Upper lobe of left lung (tissue), 6 donors: ENCODE data around the gene WDR12. TPM values are rescaled to one million over a fixed set of nuclear protein-coding genes. Genes with fewer than 3 reads are reported as not detected.

ENCODE experiments used
- ATAC-seq, 2 donors: fragments of 200-7000 bp; cut with Tn5 transposase; one replicate each; pipeline ENCODE4 v1.9.1; 2022; ENCODE audit warnings: mild to moderate bottlenecking in 2 of 2, moderate library complexity in 2 of 2; ENCODE audit not compliant: low FRiP score in 2 of 2
- DNase-seq, 2 donors: peaks; one replicate each; pipeline ENCODE4 v3.0.0-alpha.2; 2019 to 2020
- H3K27ac ChIP-seq, 4 donors: fragments of 200-600 bp; sonication (generic); one replicate each; pipeline ENCODE4 v1.5.1; 2016 to 2019
- H3K27me3 ChIP-seq, 4 donors: fragments of 200-600 bp; sonication (generic); one replicate each; pipeline ENCODE4 v1.5.1; 2017 to 2019
- H3K36me3 ChIP-seq, 4 donors: fragments of 200-600 bp; sonication (generic); one replicate each; pipeline ENCODE4 v1.5.1; 2016 to 2019
- H3K4me1 ChIP-seq, 4 donors: fragments of 200-600 bp; sonication (generic); one replicate each; pipeline ENCODE4 v1.5.1; 2018 to 2019
- H3K4me3 ChIP-seq, 4 donors: fragments of 200-600 bp; sonication (generic); one replicate each; pipeline ENCODE4 v1.5.1; 2017 to 2019; ENCODE audit warnings: mild to moderate bottlenecking in 2 of 4, moderate library complexity in 1 of 4
- H3K9me3 ChIP-seq, 4 donors: fragments of 200-600 bp; sonication (generic); one replicate each; pipeline ENCODE4 v1.5.1; 2018 to 2019
- CTCF ChIP-seq, 6 experiments: fragments of 450-650 bp in 4 of 6; fragments of 200-600 bp in 2 of 6; sonication (generic) in 2 of 6; IDR thresholded peaks; one replicate each; pipeline ENCODE4 v1.5.1; 2016 to 2019; ENCODE audit warnings: antibody characterized with exemption in 6 of 6
- EP300 ChIP-seq, 4 donors: sonication (generic); formaldehyde crosslinking; IDR thresholded peaks; one replicate each; pipeline ENCODE4 v1.5.1; 2017; ENCODE audit warnings: antibody characterized with exemption in 4 of 4, control low read depth in 2 of 4
- POLR2A ChIP-seq, 4 donors: fragments of 450-650 bp; IDR thresholded peaks; one replicate each; pipeline ENCODE4 v1.5.1; 2016 to 2017; ENCODE audit warnings: antibody characterized with exemption in 4 of 4, mild to moderate bottlenecking in 2 of 4
- POLR2AphosphoS5 ChIP-seq, 2 donors: sonication (generic); formaldehyde crosslinking; IDR thresholded peaks; one replicate each; pipeline ENCODE4 v1.5.1; 2017; ENCODE audit warnings: antibody characterized with exemption in 2 of 2
- WGBS, 2 donors: methylation state at CpG; one replicate each; pipeline ENCODE4 v1.1.5; 2017 to 2018; 5-methylcytosine and 5-hydroxymethylcytosine counted together
- total RNA-seq, 6 donors: library from RNA; depleted of rRNA in 4 of 6; stranded (reverse); fragments of >200 nt in 4 of 6; gene quantifications; one replicate each; pipeline versions ENCODE4 v1.1.0 to v1.2.1, GENCODE V29; 2016 to 2021
- donor health status: DM: no; HTN: no; CAD: no; lungs with moderate emphysema.
- donor health status: DM: no; HTN: yes; CAD: no; lungs with severe emphysema.

WDR12 gene
- total RNA-seq, 6 donors from 2014 or later = 15.8 to 44.0 (median 27.8) TPM

- ATAC-seq = peak in 1 of 2 donors; percentile 74
- Histone ChIP-seq H3K36me3 (no peaks in the 10 kb centered on the region), H3K9me3 (no peaks in the 10 kb centered on the region), H3K4me1 (peaks cover 0 to 4% (median 0%) of the 10 kb centered on the region in 4 donors), H3K27me3 (no peaks in the 10 kb centered on the region), H3K4me3 (no peak overlapping the region), H3K27ac (no peak overlapping the region)
- 32 to 35% methylated on average over 6 of the region's 6 CpGs for WGBS, 2 donors
- TF ChIP-seq EP300 (IDR thresholded peaks at IDR 0.05) (no peak), CTCF (IDR thresholded peaks at IDR 0.05) (peak in 4 of 6 experiments; percentile 21 to 44 (median 38))
- no peak for DNase-seq
Measured at GRCh38 chr2:202831242-202832220, 79.9 kb downstream of the WDR12 start.

DNA sequence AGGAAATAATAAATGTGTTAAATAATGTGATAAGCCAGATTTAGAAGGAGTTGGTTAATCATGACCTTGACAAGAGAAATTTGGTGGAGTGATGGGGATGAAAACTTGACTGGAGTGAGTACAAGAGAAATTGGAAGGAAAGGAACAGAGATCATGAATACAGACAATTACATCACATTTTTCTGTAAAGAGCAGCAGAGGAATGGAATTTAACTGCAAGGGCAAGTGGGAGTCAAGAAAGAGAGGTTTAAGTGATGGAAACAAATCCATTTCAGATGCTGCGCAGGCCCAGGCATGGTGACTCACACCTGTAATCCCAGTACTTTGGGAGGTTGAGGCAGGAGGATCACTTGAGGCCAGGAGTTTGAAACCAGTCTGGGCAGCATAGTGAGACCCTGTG is 86.6 kb downstream of the WDR12 start:
- H3K9me3 ChIP-seq = no peaks in the 10 kb centered on the region
- DNase-seq = no peak
- 95 to 100% methylated on average over 1 of the region's 1 CpG for WGBS, 2 donors
- no peak overlapping the region for H3K4me3 ChIP-seq
- H3K36me3 ChIP-seq = no peaks in the 10 kb centered on the region
- H3K27ac ChIP-seq = no peak overlapping the region
- TF ChIP-seq POLR2AphosphoS5 (IDR thresholded peaks at IDR 0.05) (no peak), EP300 (IDR thresholded peaks at IDR 0.05) (no peak), CTCF (IDR thresholded peaks at IDR 0.05) (no peak), POLR2A (IDR thresholded peaks at IDR 0.05) (no peak)
- no peaks in the 10 kb centered on the region for H3K4me1 ChIP-seq
- no peak for ATAC-seq
- no peaks in the 10 kb centered on the region for H3K27me3 ChIP-seq

Other genes starting within 250 kb of the WDR12 start
- gene ICA1L, start 39.9 kb downstream of the WDR12 start, total RNA-seq = 10 to 100 TPM in 2 of 6 donors, 1 to 10 TPM in 4; 3.0 to 28.3 (median 5.7) TPM
- 10 to 100 TPM in 2 of 6 donors, 1 to 10 TPM in 4; 6.4 to 24.1 (median 8.7) TPM for gene CARF, start 602 bp upstream of the WDR12 start, total RNA-seq
- gene NBEAL1, start 103.2 kb upstream of the WDR12 start, total RNA-seq = 10 to 100 TPM; 37.0 to 92.2 (median 64.9) TPM